WI38 (cell line): Measurements from ENCODE around the gene LY6G5C.

Experiments used
- H3K4me3 ChIP-seq: 2 replicates; pipeline ENCODE4 v1.5.1; 2011; ENCODE audit warnings: low read depth, mild to moderate bottlenecking, control low read depth, low read length
- TF ChIP-seq, protein P1 (sequence below): IDR thresholded peaks from 2 replicates; pipeline ENCODE4 v1.5.1; 2012; ENCODE audit warnings: low read depth, mild to moderate bottlenecking, control low read depth, low read length

The LY6G5C gene

DNA sequence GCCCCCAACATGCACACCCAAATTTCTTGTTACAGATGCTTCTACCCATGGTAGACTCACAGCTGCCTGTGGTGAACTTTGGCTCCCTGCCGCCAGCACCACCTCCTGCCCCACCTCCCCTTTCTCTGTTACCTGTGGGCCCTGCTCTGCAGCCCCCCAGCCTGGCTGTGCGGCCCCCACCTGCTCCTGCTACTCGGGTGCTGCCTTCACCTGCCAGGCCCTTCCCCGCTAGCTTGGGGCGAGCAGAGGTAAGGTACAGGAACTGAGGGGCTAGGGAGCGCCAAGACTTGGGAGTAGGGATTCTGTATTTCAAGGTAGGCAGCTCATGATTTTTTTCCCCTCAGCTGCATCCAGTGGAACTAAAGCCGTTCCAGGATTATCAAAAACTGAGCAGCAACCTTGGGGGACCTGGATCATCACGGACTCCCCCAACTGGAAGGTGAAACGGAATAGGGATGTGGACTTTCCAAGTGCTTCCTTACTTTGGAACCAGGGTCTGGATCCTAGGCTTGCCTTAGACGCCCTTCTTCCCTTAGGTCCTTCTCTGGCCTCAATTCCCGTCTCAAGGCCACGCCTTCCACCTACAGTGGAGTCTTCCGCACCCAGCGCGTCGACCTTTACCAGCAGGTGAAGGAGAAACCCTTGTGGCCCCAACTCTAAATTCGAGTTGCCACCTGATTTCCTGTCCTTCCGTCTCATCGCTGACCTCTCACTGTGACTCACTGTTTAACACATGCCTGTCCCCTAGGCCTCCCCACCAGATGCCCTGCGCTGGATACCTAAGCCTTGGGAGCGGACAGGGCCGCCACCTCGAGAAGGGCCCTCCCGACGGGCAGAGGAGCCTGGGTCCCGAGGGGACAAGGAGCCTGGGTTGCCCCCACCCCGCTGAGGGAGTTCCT, 43.9 kb downstream of the LY6G5C start:
- H3K4me3 ChIP-seq = no peak overlapping the region
- TF ChIP-seq, protein P1, sequence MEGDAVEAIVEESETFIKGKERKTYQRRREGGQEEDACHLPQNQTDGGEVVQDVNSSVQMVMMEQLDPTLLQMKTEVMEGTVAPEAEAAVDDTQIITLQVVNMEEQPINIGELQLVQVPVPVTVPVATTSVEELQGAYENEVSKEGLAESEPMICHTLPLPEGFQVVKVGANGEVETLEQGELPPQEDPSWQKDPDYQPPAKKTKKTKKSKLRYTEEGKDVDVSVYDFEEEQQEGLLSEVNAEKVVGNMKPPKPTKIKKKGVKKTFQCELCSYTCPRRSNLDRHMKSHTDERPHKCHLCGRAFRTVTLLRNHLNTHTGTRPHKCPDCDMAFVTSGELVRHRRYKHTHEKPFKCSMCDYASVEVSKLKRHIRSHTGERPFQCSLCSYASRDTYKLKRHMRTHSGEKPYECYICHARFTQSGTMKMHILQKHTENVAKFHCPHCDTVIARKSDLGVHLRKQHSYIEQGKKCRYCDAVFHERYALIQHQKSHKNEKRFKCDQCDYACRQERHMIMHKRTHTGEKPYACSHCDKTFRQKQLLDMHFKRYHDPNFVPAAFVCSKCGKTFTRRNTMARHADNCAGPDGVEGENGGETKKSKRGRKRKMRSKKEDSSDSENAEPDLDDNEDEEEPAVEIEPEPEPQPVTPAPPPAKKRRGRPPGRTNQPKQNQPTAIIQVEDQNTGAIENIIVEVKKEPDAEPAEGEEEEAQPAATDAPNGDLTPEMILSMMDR = no peak

DNA sequence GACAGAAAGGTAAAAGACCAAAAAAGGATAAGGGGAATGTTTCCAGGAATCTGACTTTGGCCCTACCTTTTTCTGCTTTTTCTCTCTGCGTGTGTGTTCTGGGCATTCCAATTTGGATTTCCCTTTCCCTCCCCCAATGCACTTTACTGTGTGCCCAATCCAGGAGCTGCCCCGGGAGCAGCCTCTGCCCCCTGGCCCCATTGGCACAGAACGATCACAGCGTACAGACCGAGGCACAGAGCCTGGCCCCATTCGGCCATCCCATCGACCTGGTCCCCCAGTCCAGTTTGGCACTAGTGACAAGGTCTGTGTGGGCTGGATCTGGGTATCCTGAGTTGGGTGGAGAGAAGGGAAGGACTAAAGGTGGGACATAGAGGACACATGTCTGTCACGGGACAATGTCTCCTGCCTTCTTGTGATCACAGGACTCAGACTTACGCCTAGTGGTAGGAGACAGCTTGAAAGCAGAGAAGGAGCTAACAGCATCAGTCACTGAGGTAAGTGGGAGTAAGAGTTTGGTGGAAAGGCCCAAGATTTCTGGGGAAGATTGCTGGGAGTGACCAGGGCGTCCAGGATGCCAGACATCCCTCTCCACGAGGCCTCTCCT, 45.8 kb downstream of the LY6G5C start:
- TF ChIP-seq, protein P1 = no peak
- H3K4me3 ChIP-seq = no peak overlapping the region

DNA sequence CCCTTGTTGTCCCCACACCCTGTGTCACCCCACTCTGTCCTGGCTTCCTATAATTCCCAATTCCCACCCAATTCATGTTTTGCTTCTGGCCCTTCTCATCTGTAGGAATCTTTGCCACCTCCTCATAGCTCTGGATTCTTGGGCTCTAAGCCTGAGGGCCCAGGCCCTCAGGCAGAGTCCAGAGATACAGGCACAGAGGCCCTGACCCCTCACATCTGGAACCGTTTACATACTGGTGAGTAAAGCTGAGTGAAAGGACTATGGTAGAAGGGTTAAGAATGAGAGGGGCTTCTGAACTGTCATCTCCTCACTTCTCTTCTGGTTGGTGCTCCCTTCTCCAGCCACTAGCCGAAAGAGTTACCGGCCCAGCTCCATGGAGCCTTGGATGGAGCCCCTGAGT, 46.7 kb downstream of the LY6G5C start:
- no peak overlapping the region for H3K4me3 ChIP-seq
- TF ChIP-seq, protein P1 = no peak

DNA sequence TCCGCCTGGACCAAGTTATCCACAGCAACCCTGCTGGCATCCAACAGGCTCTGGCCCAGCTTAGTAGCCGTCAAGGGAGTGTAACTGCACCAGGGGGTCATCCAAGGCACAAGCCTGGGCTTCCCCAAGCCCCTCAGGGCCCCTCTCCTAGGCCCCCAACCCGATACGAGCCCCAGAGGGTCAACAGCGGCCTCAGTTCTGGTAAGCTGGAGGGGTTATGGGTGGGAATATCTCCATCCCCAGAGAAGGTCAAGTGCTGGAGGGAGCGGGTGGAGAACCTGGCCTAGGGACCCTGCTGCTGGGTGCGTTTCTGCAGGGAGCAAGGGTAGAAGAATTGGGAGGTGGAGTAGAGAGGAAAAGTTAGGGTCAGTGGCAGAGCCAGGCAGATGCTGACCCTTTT, 47.4 kb downstream of the LY6G5C start:
- H3K4me3 ChIP-seq = no peak overlapping the region
- TF ChIP-seq, protein P1 = no peak

DNA sequence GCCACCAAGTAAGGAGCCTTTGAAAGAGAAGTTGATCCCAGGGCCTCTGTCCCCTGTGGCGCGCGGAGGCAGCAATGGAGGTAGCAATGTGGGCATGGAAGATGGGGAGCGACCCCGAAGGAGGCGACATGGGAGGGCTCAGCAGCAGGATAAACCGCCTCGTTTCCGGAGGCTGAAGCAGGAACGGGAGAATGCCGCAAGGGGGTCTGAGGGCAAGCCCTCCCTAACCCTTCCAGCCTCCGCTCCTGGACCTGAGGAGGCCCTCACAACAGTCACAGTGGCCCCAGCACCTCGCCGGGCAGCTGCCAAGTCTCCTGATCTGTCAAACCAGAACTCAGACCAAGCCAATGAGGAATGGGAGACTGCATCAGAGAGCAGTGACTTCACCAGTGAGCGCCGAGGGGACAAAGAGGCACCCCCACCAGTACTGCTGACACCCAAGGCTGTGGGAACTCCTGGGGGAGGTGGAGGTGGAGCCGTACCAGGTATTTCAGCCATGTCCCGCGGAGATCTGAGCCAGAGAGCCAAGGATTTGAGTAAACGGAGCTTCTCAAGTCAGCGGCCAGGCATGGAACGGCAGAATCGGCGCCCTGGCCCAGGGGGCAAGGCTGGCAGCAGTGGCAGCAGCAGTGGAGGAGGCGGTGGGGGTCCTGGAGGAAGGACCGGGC, 48.5 kb downstream of the LY6G5C start:
- no peak overlapping the region for H3K4me3 ChIP-seq
- TF ChIP-seq, protein P1 = no peak

DNA sequence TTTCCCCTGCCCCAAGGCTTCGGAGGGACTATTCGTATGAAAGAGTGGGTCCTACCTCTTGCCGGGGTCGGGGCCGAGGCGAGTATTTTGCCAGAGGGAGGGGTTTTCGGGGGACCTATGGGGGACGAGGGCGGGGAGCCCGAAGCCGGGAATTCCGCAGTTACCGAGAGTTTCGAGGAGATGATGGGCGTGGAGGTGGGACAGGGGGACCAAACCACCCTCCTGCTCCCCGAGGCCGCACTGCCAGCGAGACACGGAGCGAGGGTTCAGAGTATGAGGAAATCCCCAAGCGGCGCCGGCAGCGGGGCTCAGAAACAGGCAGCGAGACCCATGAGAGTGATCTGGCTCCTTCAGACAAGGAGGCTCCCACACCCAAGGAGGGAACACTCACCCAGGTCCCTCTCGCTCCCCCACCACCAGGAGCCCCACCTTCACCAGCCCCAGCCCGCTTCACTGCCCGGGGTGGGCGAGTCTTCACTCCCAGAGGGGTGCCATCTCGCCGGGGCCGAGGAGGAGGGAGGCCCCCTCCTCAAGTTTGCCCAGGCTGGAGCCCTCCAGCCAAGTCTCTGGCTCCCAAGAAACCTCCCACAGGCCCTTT, 49.1 kb downstream of the LY6G5C start:
- no peak overlapping the region for H3K4me3 ChIP-seq
- TF ChIP-seq, protein P1 = no peak
